MCF 10A (cell line): ENCODE data around the gene FXYD2. TPM values are rescaled to one million over a fixed set of nuclear protein-coding genes. Genes with fewer than 3 reads are reported as not detected.
"Not testable (repeated sequence)": the region's sequence is repeated elsewhere in the genome, so short reads cannot be mapped to it uniquely, and the experiment has no call there.

ENCODE experiments used
- BruUV-seq: library from RNA; stranded (reverse); fragments of 400-500 nt; replicated peaks from 2 replicates; lab custom pipeline; 2021; lab: Mats Ljungman, UMichigan
- CTCF ChIA-PET: fragments of 300-600 bp; sonication (Branson Sonifier 250); formaldehyde crosslinking; extraction: SDS; loops from one replicate; lab custom pipeline; 2021; ENCODE audit warnings: antibody characterized with exemption, inconsistent platforms; lab: Yijun Ruan, JAX
- POLR2A ChIA-PET: fragments of 300-600, 350-650 bp; sonication (Branson Sonifier 250); formaldehyde crosslinking; extraction: SDS; loops from one replicate; lab custom pipeline; 2020; ENCODE audit warnings: antibody characterized with exemption, inconsistent platforms; lab: Yijun Ruan, JAX
- DNase-seq: peaks from one replicate; pipeline ENCODE4 v3.0.0-alpha.2; 2018; ENCODE audit not compliant: unreplicated experiment
- H3K27ac Mint-ChIP-seq: one replicate; pipeline ENCODE4 v1.8.0; 2022; ENCODE audit warnings: mild to moderate bottlenecking, low read depth, mixed read lengths; ENCODE audit not compliant: unreplicated experiment
- H3K27me3 Mint-ChIP-seq: one replicate; pipeline ENCODE4 v1.8.0; 2022; ENCODE audit warnings: mixed read lengths; ENCODE audit not compliant: insufficient read depth, unreplicated experiment
- H3K36me3 Mint-ChIP-seq: one replicate; pipeline ENCODE4 v1.8.0; 2022; ENCODE audit warnings: mild to moderate bottlenecking, moderate library complexity, mixed read lengths; ENCODE audit not compliant: insufficient read depth, unreplicated experiment
- H3K4me1 Mint-ChIP-seq: one replicate; pipeline ENCODE4 v1.8.0; 2022; ENCODE audit warnings: mixed read lengths; ENCODE audit not compliant: insufficient read depth, unreplicated experiment
- H3K4me3 Mint-ChIP-seq: one replicate; pipeline ENCODE4 v1.8.0; 2022; ENCODE audit warnings: mild to moderate bottlenecking, moderate library complexity, mixed read lengths; ENCODE audit not compliant: unreplicated experiment
- H3K9me3 Mint-ChIP-seq: one replicate; pipeline ENCODE4 v1.8.0; 2022; ENCODE audit warnings: mixed read lengths; ENCODE audit not compliant: unreplicated experiment
- CTCF ChIP-seq: fragments of 200-600 bp; IDR thresholded peaks from one replicate; pipeline ENCODE4 v1.8.0; 2022; ENCODE audit warnings: antibody characterized with exemption, mild to moderate bottlenecking; ENCODE audit not compliant: unreplicated experiment
- intact Hi-C: fragments of 100-400 bp; cut with micrococcal nuclease; formaldehyde crosslinking; loops from 2 replicates; pipeline ENCODE4 v1.14.1; 2022
- total RNA-seq: library from RNA; stranded (reverse); gene quantifications from 2 replicates; pipeline ENCODE4 v1.2.3, GENCODE V29; 2022

FXYD2 gene
- total RNA-seq, 1 experiment from 2014 or later, result not detected

DNA sequence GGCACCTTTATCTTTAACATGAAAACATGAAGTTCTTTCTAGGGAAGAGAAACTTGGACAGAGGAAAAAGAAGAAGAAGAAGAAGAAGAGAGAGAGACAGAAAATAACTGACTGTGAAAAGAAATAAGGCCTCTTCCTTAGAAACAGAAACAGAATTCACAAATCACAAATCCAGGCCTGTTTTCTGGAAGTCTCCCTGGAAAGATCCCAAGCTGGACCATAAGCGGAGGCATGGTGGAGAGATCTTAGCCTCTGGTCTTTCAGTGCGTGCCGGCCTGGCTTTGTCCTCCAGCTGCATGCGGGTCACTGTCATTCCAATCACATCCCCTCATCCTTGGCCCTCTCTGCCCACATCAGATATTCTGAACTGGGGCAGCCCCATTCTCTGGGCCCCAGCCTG lies 45.1 kb upstream of the FXYD2 start:
- ChIA-PET POLR2A (interaction anchor here (0.7 kb wide), 1 partner anchor 8 kb away, joined by 3 read pairs; no protein-coding TSS in a partner anchor), CTCF (no interaction called here)
- no TSS peak for BruUV-seq
- intact Hi-C loops, result no loop called here
- TF ChIP-seq CTCF, result no peak
- peaks cover 67% of the 10 kb centered on the region for H3K27me3 Mint-ChIP-seq
- H3K4me3 Mint-ChIP-seq, result no peak overlapping the region
- H3K36me3 Mint-ChIP-seq, result no peaks in the 10 kb centered on the region
- no peaks in the 10 kb centered on the region for H3K9me3 Mint-ChIP-seq
- H3K4me1 Mint-ChIP-seq, result no peaks in the 10 kb centered on the region
- H3K27ac Mint-ChIP-seq, result no peak overlapping the region
- DNase-seq, result no peak

- intact Hi-C loops, result no loop called here
- DNase-seq, result no peak
- Mint-ChIP-seq H3K27ac (no peak overlapping the region), H3K4me3 (no peak overlapping the region), H3K4me1 (no peaks in the 10 kb centered on the region), H3K9me3 (no peaks in the 10 kb centered on the region), H3K27me3 (peaks cover 61% of the 10 kb centered on the region), H3K36me3 (no peaks in the 10 kb centered on the region)
- no peak for TF ChIP-seq CTCF
- CTCF ChIA-PET, result interaction anchor here (1.5 kb wide), 1 partner anchor 25 kb away, joined by 4 read pairs; no protein-coding TSS in a partner anchor
- POLR2A ChIA-PET, result no interaction called here
- BruUV-seq, result no TSS peak
Observed at GRCh38 chr11:117868815-117869561, 44.4 kb upstream of the FXYD2 start.

- intact Hi-C loops, result no loop called here
- Mint-ChIP-seq H3K9me3 (no peaks in the 10 kb centered on the region), H3K27me3 (peaks cover 52% of the 10 kb centered on the region), H3K4me3 (no peak overlapping the region), H3K27ac (no peak overlapping the region), H3K4me1 (no peaks in the 10 kb centered on the region), H3K36me3 (no peaks in the 10 kb centered on the region)
- DNase-seq, result no peak
- ChIA-PET POLR2A (no interaction called here), CTCF (interaction anchor here (1.5 kb wide), 1 partner anchor 24 kb away, joined by 4 read pairs; no protein-coding TSS in a partner anchor)
- no peak for TF ChIP-seq CTCF
- no TSS peak for BruUV-seq
Observed at GRCh38 chr11:117868088-117868487, 43.5 kb upstream of the FXYD2 start.

DNA sequence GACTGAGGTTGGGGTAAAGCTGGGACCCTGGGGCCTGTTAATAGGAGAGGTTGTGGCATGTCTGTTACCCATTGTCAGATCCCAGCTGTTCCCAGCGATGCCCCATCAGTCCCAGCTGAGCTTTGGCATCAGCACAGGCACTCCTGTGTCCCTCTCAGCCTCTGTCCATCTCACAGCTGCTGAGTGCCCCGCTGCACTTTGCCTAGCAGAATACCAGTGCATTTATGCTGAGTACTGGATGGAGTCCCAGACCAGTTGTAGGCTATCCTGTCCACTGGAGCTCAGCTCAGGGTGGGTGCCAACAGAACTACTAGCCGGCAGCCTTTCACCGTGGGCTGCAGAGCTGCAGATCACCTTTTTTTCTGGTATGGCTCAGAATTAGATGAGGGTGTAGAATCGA lies 42.0 kb upstream of the FXYD2 start:
- ChIA-PET CTCF (no interaction called here), POLR2A (interaction anchor here (0.7 kb wide), 1 partner anchor 11 kb away, joined by 4 read pairs; no protein-coding TSS in a partner anchor)
- H3K36me3 Mint-ChIP-seq, result no peaks in the 10 kb centered on the region
- no peak for TF ChIP-seq CTCF
- H3K4me1 Mint-ChIP-seq, result no peaks in the 10 kb centered on the region
- no peak for DNase-seq
- H3K4me3 Mint-ChIP-seq, result no peak overlapping the region
- no TSS peak for BruUV-seq
- H3K27ac Mint-ChIP-seq, result no peak overlapping the region
- H3K9me3 Mint-ChIP-seq, result no peaks in the 10 kb centered on the region
- peaks cover 47% of the 10 kb centered on the region for H3K27me3 Mint-ChIP-seq
- intact Hi-C loops, result no loop called here

DNA sequence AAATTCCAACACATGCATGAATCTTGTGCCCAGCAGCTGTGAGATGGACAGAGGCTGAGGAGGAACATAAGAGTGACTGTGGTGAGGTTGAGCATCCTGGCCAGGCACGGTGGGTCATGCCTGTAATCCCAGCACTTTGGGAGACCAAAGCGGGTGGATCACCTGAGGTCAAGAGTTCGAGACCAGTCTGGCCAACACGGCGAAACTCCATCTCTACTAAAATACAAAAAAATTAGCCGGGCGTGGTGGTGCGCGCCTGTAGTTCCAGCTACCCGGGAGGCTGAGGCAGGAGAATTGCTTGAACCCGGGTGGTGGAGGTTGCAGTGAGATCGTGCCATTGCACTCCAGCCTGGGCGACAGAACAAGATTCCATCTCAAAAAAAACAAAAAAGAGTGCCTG lies 41.0 kb upstream of the FXYD2 start:
- H3K27me3 Mint-ChIP-seq, result peaks cover 55% of the 10 kb centered on the region
- BruUV-seq, H3K9me3 Mint-ChIP-seq, H3K4me3 Mint-ChIP-seq, intact Hi-C loops, POLR2A ChIA-PET, DNase-seq, H3K4me1 Mint-ChIP-seq, H3K27ac Mint-ChIP-seq, H3K36me3 Mint-ChIP-seq: not testable (repeated sequence)
- CTCF ChIA-PET, result interaction anchor here (0.6 to 2.2 kb wide), 2 partner anchors 17 to 81 kb away, joined by 3 to 9 read pairs; no protein-coding TSS in a partner anchor
